GM12865 (cell line): Measurements from ENCODE around the gene DCBLD1.

ENCODE experiments used
- DNase-seq: peaks from one replicate; pipeline ENCODE4 v3.0.0; 2010; ENCODE audit warnings: low read depth
- H3K4me3 ChIP-seq: 2 replicates; pipeline ENCODE4 v1.5.1; 2011; ENCODE audit warnings: mild to moderate bottlenecking, low read depth, low read length, control low read depth
- TF ChIP-seq, protein P1 (sequence below): IDR thresholded peaks from 2 replicates; pipeline ENCODE4 v1.5.1; 2011; ENCODE audit warnings: low read length, control low read depth, low read depth, inconsistent platforms; ENCODE audit not compliant: insufficient read depth; ENCODE audit errors: missing control alignments

The DCBLD1 gene

DNA sequence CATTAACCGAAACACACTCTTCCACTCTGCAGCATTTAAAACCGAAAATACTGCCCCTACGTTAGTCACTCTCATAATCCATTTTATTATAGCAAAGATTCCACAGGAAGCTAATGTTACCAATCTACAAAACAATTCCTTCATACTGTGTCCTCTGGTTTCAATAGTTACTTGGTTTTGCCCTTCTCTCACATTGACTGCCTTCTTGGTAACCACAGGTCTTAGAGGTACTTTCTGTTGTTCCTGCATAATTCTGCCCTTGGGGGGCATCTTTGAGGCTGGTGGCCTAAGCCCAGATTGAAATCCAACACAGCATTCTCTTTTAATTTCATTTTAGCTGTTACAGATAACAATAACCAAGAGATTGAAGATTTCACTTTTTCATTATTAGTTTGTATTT lies 9.8 kb upstream of the DCBLD1 start:
- no peak overlapping the region for H3K4me3 ChIP-seq
- TF ChIP-seq, protein P1, sequence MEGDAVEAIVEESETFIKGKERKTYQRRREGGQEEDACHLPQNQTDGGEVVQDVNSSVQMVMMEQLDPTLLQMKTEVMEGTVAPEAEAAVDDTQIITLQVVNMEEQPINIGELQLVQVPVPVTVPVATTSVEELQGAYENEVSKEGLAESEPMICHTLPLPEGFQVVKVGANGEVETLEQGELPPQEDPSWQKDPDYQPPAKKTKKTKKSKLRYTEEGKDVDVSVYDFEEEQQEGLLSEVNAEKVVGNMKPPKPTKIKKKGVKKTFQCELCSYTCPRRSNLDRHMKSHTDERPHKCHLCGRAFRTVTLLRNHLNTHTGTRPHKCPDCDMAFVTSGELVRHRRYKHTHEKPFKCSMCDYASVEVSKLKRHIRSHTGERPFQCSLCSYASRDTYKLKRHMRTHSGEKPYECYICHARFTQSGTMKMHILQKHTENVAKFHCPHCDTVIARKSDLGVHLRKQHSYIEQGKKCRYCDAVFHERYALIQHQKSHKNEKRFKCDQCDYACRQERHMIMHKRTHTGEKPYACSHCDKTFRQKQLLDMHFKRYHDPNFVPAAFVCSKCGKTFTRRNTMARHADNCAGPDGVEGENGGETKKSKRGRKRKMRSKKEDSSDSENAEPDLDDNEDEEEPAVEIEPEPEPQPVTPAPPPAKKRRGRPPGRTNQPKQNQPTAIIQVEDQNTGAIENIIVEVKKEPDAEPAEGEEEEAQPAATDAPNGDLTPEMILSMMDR: no peak
- DNase-seq: no peak

GRCh38 chr6:117473401-117473800 lies 9.1 kb upstream of the DCBLD1 start:
- TF ChIP-seq, protein P1: no peak
- DNase-seq: no peak
- H3K4me3 ChIP-seq: no peak overlapping the region

- DNase-seq: peak; percentile 70
- no peak overlapping the region; the same call in 1 of the 2 replicates for H3K4me3 ChIP-seq
- TF ChIP-seq, protein P1: peak; percentile 37
These were observed 4.3 kb upstream of the DCBLD1 start for GRCh38 chr6:117477988-117478852.

- TF ChIP-seq, protein P1: no peak
- DNase-seq: no peak
- no peak overlapping the region for H3K4me3 ChIP-seq
These were observed 3.6 kb upstream of the DCBLD1 start for GRCh38 chr6:117478853-117479231.

DNA sequence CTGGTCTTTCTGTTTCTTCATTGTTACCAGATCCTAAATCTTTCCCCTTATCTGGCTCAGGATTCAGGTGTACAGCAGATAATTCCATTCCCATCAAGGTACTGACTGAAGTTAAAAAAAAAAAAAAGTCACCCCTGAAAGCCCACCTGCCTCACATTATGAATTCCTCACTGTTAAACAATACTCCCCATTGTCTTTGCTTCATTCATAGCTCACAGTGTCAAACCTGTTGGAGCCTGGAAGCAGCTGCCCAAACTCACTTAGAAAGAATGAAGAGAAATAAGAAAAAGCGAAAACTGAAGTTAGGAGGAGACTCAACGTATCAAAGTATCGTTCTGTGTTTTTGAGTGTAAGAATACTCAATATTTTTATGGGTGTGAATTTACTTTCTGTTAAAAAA lies 1.8 kb upstream of the DCBLD1 start:
- H3K4me3 ChIP-seq: no peak overlapping the region
- DNase-seq: no peak
- TF ChIP-seq, protein P1: no peak

DNA sequence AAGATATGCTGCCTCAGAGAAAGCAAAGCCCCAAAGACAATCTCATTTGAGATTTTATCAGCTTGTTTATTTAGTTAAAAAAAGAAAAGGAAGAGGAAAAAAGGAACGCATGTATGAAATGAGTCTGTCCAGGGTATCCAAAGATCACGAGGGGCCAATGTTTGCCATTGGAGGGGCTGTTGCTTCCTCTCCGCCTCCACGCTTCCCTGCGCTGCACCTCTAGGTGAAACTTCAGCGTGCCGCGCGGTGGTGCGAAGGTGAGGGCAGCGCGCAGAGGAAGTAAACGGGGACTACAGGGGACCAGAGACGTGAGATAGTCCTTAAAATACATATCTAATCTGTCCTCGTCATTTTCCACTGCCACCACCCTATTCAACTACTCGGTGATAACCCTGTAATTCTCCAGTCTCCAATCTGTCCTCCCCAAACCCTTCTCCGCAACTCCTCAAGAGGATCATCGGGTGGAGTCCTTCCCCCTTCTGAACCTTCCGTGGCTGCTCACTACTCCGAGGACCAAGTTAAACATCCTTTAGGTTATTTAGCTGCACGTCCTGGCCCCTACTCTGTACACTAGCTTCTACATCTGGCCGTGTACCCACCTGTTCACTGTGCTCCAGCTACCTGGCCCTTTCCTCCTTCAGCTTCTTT lies 1.1 kb upstream of the DCBLD1 start:
- H3K4me3 ChIP-seq: no peak overlapping the region; the same call in 1 of the 2 replicates
- peak; percentile 26 for DNase-seq
- TF ChIP-seq, protein P1: no peak
